Retina (tissue), 1 donor: ENCODE data around the gene MGRN1.

ENCODE experiments used
- DNase-seq: peaks from one replicate; pipeline ENCODE4 v3.0.0-alpha.2; 2016

MGRN1 gene

DNA sequence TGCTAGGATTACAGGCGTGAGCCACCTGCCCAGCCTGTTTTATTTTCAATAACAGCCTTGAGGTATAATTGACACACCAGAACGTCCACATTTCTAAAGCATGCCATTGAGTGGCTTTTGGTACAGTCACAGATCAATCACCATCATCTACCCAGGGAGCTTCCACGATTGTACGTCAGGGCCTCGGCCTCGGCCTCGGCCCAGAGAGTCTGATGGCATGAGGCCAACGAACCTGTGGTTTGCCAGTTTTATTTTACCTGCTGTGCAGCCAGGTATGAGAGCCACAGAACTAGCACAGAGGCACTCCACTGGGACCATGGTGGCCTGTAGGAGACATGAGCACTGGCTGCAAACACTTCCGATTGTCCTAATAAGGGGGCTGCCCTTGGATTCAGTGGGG, 18.3 kb upstream of the MGRN1 start:
- no peak for DNase-seq

DNA sequence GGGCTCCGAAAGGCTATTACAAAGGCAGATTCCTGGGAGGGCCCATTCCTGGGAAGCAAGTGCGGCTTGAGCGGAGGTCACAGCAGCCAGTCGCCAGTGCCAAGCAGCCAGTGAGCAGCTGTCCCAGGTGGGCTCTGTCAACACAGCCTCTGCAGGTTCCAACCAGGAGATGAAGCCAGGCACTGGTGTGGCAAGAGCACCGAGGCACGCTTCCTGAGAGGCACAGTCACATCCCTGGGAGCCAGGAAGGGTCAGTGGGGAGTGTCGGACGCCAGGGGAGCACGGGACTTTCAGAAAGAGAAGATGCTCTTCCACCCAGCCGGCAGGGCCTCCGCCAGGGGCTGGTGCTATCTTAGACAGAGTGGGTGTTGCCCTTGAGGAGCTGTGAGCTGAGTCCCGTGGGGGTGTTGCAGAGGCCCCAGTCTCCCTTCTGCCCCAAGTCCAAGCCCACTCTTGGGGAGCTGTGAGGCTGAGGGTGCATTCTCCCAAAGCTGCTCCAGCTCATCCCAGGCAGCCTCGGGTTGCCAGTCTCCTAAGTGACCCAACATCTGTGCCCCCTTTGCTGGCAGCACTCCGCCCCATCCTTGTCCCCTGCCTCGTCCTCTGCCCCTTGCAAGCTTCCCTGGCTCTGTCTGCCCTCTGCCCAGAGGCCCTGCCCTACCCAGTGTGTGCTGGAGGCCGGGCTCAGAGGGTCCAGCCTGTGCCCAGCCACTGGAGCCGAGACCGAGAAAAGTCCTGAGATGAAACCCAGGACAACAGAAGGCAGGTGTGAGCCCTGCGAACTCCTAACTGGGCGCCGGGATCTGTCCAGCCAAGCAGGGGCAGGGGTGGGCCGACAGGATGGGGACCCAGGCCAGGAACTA, 16.6 kb upstream of the MGRN1 start:
- DNase-seq = no peak

DNA sequence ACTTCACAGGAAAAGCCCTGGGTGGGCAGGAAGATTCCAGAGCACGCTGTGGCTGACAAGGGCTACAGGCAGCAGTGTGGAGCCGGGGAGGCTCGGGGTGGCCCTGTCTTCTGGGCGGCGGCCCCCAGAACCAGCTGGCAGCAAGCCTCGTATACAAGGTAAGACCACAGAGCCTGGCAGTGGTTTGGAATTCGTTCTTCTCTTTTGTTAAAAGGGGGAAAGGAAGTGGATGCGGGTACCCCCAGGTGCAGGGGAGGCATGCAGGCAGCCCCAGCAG, 16.0 kb upstream of the MGRN1 start:
- DNase-seq = no peak

DNA sequence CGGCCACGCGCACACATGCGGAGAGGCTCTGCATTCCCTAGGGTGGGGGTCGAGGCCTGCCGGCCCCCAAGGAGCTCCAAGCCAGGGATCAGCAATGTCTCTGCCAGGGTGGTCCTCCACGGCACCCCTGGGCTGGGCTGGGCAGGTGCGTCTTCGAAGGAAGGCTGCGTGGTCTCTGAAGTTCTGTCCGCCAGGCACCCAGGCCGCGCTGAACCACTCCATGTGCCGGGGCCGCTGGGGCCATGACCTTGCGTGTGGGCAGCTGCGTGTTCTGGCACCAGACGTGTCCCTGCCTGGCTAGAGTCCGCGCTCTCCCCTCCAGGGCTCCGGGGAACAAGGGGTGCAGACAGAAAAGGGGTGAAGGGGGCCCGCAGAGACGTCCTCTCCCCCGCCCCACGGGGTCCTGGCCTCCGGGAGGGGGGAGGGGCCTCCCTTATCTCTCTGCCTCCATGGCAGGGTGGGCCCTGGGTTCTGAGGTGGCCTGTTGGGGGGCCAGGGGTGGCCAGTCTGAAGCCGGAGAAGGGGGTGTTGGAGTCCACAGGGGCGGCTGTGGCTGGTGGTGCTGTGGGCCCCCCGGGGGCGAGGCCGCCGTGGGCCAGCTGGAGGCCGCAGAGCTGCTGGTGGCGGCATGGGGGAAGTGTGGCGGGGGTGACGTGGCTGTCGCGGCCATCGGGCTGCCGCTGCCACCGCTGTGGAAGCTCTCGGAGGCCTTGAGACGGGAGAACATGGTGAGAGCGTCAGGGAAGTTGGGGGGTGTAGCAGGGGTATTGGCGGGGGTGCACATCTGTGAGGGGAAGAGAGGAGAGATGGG, 15.2 kb upstream of the MGRN1 start:
- no peak for DNase-seq

DNA sequence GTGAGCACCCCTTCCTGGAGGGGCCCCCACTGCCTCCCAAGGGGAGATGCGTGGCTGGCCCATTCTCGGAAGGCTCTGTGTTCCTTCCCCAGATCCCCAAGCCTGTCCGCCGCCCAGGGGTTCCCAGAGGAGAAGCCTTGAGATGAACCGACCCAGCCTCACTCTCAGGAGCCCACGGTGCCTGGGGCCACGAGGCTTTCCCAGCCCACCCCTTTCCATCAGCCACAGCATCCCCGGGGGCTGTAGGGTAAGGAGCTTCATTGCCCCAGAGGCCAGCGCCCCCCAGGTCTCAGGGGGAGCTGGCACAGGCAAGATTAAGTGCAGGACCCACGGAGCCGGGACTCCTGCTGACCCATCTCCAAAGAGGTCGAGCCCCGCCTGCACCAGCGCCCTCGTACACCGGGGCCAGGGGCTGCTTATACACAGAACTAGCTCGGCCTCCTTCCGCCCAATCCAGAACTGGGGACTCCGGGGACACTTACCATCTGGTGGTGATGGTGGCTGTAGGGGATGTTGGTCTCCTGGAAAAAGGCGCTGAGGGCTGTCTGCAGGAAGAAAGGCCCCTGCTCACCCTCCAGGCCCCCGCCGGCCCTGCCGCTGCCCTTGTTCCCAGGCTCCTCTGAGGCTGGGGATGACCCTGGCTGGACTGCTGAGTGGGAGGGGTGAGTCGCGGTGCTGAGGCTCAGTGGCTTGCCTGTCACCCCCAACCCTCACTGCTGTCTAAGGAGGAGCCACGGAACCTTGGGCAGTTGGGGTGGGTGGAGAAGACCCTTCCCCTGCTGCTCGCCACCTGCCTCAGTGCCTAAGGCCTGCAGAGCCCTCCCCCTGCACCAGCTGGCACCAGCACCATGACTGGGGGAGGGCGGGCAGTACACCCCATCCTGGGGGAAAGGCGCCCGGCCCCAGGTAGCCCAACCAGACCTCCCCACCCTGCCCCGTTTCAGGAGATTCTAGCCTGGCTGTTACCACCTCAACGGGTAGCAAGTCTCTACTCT, 14.3 kb upstream of the MGRN1 start:
- DNase-seq = no peak

DNA sequence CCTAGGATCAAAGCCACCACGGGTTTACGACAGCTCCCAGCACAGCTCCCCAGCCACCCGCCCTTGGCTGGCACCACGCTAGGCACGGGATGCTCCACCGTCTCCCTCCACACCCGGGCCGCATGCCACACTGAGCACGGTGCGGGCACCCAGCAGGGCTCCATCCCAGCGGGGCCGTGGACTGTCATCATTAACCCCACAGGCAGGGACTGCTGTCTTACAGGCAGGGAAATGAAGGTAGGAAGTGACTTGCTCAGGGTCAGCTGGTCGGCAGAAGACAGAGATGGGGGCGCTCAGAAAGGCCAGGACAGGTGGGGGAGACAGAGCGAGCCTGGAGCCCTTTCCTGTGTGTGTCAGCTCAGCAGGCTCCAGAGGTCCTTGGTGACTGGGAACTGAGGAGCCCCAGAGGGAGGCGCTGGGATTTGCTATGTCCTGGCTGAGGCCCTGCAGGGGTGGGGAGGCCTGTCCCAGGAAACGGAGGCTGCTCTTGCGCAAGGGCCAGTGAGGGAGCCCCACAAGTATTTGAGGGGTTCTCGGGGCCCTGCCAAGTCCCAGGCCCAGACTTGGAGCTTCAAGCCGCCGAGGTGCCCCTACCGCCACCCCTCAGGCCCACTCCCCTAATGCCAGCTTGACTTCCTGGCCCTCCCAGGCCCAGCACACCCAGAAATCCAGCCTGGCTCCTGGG, 13.1 kb upstream of the MGRN1 start:
- DNase-seq = no peak

DNA sequence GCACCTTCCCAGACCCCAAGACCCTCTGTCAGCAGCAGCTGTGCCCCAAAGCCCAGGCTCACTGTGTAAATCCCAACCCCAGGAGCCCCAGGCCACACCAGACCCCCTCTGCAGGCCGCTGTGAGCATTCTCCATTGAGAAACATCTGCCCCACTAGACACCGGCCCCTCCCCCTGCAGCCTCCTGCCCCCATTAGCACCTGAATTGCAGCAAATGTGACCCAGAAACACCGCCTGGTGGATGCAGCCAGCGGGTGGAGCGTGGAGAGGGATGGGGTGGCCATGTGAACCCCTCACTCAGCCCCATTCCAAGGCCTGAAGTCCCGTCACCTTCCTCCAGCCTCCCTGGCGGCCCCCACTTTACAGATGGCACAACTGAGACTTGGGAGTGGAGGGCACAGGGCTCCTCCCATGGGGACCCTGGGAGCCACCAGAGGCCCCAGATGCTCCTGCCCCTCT, 12.1 kb upstream of the MGRN1 start:
- no peak for DNase-seq

DNA sequence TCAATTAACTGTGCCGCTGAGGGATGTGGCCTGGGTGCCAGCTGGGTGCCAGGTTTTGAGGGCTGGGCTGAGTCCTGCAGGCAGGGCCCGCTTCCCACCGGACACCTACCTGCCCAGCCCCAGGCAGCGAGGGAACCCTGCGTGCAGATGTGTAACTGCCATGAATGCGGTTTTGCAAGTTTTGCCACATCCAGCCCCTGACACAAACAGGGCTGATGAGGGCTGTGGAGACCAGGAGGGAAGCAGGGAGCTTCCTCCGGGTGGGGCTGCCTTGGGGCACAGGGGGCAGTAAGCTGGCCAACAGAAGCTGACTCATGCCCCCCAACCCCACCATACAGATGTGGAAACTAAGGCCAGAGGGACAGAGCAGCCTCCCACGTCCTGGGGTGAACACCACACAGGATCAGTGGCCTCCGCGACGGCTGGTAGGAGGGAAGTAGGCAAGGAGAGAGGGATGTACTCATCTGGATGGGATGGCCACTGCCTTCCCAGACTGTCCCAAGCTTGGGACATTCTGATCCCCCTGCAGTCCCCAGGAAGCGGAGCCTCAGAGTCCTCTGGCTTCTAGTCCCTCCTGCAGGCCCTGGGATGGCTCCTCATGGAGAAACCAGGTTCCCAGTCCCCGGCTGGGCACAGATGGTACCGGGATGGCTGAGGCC, 11.5 kb upstream of the MGRN1 start:
- no peak for DNase-seq

DNA sequence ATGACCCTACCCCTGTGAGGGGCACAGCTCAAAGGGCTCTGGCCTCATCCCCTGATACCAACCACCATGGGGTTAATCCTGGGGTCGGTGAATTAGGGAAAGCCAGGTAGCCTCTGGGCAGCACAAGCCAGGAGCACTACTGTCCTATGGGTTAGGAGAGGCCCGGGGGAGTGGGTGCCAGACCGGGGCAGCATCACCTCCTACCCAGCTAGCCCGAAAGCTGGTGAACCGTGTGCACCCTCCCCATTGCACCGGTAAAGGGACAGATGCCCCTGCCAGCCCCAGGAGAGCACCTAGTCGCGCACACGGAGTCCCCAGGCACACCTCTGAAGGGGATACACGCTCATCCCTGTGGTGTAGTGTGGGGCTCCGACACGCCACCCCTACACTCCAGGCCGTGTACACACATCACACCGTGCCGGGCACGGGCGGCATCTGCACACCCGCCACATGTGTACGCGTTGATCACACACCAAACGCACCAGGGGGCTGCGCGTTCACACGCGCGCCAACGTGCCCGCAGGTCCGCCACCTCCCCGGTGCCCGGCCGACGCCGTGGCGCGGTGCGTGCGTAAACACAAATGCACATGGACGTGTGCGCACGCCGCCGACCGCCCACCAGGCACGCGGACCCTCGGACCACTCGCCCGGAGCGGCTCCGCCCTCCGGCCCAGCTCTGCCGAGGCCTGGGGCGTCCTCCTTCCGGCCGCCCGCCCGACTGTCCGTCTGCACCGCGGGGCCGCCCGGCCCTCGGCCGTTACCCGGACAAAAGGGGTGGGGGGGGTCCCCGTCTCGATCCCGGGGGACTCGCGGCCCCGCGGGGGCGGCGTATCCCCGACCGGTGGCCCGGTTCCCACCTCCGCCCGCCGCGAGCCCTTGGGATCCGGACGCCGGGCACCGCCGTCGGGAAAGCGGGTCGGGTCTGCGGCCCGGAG, 10.7 kb upstream of the MGRN1 start:
- peak; percentile 64 for DNase-seq

DNA sequence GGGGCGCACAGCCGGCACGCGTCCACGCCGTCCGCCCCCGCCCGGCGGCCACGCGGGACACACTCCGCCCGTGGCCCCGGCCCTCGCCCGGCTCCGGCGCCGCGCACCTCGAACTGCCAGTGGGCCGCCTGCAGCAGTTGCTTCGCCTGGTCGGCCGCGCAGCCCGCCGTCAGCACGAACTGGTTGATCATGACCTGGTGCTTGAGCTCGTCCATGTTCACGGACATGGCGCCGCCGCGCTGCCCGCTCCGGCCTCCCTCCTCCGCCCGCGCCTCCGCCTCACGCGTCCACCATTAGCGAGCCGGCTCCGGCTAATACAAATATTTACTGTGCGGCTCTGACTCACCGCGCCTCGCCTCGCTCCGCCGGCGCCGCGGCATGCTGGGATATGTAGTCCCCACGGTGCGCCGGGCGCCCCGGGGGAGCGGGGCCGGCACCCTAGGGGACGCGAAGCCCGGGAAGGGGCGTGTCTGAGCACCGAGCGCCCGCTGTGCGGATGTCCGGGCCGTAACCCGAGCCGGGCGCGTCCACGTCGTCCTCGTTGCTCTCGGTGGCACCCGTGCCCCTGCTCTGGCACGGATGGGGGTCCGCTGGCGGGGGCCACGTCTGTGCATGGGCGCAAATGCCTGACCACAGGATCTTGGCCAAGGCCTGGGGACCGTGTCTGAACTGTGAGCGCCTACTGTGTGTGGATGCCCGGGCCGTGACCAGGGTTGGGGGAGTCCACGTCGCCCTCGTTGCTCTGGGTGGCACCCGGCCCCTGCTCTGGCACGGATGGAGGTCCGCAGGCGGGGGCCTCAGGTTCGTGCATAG, 9.8 kb upstream of the MGRN1 start, which contains the start of gene UBALD1:
Gene UBALD1, minus strand, starts transcription at position 318 of the 813 bp plus-strand sequence. Its CDS starts 91 bp downstream, at position 227.
- DNase-seq = peak; percentile 92

DNA sequence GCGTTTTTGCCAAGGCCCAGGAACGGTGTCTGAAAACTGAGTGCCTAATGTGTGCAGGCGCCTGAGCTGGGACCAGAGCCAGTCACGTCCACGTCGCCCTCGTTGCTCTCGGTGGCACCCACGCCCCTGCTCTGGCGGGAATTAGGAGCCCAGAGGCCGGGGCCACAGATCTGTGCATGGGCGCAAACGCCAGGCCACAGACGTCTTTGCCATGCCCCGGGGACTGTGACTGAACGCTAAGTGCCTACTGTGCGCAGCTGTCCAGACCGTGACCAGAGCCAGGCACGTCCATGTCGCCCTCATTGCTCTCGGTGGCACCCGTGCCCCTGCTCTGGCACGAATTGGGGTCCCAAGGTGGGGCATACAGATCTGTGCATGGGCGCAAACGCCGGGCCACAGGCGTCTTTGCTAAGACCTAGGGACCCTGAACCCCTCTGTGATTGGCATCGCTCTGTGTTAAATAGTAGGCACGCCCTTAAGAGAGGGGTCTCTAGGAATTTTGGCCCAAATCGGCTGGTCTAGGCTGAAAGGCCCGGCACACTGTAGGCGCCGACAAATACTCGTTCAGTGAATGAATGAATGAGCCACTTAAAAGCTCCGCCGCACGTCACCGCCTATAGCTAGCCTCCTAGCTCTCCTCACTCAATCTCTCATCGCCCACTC, 9.1 kb upstream of the MGRN1 start:
- no peak for DNase-seq

DNA sequence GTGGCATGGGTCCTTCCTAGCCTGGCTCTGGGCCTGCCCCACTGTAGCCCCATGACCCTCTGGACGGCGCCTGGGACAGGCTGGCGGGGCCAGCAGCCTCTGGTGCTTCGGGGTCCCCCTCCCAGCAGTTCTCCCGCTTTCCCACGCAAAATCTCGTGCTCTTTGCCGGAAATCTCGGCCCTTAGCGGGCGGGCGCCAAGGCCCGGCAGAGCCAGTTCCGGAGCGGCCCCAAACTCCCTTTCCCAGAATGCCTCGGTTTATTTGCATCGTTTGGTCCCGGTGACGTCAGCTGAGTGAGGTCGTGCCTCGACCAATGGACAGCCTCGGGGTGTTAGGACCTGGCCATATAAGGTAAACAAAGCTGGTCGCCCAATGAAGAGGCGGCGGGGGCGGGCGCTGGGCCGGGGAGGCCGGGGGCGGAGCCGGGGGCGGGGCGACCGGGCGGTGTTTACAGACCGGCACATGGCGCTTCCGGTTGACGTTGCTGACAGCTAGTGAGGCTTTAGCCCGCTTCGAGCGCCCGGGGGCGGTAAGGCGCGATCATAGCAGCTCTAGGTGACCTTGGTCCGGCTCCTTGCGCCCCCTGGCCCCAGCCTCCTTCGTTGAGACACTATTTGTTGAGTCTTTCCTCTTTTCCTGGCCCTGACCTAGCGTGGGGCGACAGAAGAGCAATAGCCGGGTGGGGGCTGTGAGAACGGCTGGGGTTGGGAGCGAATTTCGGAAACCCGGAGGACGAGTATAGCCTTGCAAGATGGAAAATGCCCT, 8.4 kb upstream of the MGRN1 start:
- DNase-seq = peak; percentile 95

DNA sequence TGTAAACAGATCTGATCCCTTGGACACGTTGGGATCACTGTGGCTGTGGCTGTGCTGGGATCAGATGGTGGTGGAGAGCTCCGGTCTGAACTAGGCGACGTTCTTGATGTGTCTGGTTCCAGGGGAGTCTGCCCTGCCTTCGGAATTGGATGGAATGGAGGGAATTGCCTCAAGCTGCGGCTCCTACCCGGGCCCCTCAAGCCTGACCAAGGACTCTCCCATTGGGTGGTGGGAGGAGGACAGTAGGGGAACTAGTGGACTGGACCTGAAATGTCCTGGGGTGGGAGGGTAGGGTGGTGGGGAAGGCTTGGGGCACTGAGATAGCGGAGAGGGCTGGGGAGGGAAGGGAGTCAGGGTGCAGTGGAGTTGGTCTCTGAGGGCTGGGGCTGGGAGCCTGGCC, 6.7 kb upstream of the MGRN1 start:
- DNase-seq = no peak

DNA sequence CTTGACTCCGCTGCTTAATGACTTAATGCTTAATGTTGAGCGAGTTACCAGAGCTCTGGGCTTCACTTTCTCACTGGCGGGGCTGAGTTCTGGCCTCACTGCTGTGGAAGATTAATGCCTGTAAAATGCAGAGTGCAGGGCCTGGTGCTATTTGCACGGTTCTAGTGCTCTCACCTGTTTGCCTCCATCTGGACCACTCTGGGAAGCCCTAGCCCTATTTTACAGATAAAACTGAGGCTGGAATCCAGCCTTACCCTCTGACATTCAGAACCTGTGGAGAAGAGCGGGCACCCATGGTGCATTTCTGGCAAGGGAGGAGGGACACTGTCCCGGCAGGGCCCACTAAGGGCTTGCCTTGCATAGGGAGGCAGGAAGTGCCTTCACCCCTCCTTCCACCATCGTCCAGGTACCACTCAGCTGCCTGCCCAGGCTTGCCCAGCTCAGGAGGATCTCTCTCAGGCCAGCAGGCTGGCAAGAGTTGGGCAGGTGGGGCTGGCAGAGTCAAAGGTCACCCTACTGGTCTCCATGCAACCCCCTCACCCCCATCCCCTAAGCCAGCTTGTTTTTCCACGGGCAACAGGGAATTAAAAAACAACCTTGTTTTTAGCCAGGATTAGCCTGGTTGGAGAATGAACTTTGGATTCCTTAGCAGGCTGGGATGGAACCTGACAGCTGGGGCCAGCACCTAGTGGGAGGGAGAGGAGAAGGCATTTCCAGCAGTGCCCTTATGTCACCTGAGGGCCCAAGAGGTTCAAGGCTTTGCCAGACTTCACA, 5.8 kb upstream of the MGRN1 start:
- no peak for DNase-seq

DNA sequence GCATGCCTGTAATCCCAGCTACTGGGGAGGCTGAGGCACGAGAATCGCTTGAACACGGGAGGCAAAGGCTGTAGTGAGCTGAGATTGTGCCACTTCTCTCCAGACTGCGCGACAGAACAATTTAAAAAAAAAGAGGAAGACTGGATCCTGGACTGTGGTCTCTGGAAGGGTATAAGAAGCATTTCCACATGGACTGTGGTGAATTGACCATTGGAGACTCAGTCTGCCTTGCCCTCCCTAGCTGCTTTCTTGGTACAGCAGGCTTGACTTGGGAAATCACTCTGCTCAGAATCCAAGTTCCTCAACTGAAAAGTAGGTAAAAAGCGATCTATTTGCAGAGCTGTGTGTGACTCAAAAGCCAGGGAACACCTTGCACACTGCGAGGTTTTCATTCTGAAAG, 1.0 kb upstream of the MGRN1 start:
- no peak for DNase-seq

DNA sequence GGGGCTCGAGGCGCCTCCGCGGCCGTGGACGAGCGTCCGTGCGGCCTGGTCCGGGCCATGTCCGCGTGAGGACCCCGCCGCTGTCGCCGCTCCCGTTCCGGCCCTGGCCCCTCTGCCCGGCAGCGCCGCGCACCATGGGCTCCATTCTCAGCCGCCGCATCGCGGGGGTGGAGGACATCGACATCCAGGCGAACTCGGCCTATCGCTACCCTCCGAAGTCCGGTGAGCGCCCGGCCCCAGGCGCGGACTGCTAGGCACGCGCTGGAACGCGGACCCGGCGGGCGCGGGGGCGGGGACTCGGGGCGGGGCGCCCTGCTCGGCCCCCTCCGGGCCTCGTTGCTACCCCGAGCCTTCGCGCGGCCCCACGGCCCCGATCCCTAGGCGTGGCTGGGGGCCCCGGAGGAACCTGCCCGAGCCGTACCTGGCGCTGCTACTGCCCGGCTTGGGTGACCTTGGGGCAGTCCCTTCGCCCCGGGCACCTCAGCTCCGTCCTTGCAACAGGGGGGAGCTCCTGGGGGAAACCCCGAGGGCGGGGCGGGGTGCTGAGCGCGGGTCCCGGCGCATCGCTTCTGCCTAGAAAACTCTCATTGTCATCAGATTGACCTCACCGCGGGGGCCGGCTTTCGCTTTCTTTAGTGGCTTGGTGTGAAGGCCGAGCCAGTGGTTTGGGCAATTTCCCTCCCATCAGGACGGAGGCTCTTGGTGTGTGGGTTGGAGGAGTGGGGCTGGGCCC, 367 bp downstream of the MGRN1 start:
- DNase-seq = peak; percentile 76
